Islet precursor cell (in vitro differentiated cells): ENCODE measurements around the gene EIF1B.

Experiments used
- DNase-seq: peaks from one replicate; pipeline ENCODE4 v3.0.0-alpha.2; 2018

The EIF1B gene

DNA sequence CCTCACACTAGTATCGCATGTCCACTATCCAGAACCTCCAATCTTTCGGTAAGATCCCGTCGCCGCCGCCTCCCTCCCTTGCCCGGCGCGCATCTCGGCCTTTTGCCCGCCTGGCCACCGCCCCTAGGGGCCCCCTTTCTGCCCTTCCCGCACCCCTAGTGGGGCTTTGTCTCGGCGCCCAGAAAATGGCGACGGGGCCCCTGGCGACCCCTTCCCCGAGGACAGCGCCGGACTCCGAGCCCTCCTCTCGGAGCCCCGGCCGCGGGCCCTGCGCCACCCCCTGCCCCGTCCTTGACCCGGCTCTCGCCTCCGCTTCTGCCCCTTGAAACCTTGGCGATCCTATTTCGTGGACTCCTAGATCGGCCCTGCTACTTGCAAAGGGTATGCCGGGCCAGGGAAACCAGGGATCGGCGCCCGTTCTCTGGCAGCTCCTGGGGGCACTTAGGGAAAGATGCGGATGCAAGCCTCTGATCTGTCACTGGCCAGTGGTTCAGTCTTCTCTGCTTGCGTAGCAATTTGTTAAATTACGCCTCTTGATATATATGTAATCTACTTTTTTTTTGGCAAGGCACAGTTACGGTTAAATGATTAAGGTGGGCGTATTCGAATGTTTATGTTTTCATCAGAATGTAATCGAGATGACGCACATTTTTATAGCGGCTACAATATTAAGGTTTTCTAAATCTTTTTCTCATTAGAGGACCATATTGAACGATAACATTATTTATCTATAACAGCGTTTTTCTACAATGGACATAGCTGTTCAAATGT is 603 bp downstream of the EIF1B start:
- DNase-seq = no peak

DNA sequence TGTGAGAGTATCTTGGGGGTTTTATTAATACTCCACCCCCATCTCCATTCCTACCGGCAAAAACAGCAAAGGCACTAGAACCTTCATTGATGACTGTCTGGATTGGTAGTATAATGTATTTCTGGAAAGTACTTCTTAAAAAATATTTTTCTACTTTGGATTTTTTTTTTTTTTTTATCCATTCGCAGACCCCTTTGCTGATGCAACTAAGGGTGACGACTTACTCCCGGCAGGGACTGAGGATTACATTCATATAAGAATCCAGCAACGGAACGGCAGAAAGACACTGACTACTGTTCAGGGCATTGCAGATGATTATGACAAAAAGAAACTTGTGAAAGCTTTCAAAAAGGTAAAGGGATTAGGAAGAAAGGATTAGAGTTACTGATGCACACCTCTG is 1.2 kb downstream of the EIF1B start:
- no peak for DNase-seq

DNA sequence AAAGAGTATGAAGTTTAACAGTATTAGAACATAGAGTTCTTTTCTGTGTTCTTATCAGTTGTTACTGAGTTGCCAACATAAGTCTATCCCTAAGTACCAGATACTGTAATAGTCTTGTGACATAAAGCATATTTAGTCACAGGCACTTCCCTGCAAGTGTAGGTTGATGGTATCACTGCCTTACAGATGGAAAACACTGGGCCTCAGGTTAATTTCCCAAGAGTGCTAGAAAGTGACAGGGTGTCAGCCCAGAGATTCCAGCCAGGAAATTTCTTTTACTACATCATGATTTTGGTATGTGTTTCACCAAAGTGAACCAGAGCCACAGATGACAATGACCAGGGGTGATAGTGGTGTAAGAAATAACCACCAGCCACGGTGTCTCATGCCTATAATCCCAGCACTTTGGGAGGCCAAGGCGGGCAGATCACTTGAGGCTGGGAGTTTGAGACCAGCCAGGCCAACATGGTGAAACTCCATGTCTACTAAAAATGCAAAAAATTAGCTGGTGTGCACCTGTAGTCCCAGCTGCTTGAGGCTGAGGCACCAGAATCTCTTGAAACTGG is 3.2 kb downstream of the EIF1B start:
- no peak for DNase-seq

DNA sequence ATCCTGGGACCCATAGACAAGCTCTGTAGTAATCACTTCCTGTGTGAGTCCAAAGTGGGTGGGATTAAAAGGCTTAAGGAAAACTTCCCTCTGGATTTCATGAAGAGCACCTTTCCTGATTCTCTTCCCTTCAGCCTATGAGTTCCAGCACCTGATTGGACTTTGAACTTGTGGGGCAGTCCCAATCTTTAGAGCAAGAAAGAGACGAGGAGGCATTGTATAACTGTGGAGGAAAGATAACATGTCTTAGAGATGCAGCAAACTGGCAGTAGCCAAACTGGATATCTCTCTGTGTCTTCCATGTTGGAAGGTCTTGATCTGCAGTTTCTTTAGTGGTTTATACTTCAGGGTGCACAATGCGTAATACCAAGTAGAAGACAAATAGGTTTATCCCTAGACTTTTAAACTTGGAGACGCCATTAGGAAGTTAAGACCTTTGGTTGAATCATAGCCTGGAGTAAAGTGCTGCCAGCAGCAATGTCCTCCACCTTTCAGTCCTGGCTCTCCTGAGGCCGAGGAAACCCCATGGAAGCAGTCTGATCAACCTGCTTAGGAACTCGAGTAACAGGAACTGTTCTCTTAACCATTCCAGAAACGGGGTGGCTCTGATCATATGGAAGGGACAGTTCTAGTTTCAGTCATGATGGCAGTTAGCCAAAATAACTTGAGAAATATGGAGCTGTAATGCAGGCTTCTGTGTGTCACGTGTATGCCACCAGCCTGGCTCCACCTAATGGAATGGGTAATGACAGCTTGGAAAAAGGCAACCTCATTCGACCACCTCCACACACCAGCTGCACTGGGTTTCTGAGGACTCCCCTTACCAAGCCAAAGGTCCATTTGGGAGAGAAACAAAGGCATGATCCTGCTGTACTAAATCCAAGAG is 4.7 kb downstream of the EIF1B start:
- DNase-seq = no peak

DNA sequence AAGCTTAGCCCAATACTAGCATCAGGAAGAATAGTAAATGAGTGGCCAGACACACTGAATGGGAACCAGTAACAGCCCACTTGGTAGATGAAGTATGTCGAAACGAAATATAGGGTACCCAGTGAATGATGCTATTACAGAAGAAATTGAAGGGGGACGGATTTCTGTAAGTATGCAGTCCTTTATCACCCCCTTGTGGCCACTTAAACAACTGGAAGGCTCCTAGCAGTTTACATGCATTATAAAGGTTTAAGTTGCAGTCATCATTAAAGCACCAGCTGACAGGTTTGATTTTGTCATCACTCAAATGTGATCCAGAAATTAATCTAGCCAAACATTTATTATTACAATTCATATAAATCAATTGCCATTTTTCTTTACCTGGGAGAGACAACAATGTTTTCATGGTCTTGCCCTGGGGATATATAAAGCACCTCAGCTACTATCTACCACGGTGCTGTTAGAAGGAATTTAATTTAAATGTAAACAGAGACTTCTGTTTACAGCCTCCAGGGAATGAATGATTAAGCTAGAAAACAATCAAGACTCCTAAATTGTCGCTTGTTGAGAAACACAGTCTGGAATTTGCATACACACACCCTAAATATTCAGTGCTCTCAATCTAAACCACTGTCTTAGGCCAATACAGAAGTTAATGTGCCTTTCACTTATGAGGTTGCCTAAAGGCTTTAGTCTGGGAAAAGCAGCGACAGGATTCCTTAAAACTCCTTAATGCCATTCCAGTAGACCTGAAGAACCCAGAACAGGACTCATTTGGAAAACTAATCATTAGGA is 7.8 kb downstream of the EIF1B start:
- no peak for DNase-seq

DNA sequence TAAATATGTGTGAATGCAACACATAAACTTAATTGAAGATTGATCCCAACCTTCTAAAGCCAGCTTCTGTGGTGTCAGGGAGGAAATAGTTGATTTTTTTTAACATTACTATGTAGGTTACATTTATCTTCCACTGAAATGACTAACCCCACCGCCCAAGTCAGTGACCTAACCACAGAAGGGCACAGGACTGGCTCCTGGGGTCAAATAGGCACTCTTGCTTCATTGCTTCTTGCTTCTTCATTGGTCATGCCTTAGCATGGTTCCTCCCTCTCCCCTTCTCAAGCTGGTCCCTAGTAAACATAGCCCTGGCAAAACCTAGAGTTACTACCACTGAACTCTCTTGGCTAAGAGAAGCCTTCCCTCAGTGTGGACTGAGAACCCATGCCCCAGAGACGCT is 12.3 kb downstream of the EIF1B start:
- DNase-seq = no peak

DNA sequence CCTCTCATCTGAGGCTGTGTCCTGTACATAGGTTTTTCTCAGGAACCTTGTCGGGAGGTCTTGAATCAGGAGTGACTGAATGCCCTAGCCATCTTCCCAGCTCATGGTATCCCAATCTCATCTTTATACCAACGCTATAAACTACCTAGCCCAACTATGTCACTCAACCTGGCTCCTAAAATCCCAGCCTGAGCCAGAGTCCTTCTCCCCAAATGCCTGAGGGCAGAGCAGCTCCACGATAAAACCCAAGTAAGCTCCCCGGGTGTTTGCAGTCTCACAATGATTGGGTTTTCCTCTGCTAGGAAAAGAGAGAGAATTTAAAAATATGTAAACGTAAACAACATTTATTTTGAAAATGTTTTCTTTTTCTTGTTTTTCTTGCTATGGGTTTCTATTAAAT is 14.4 kb downstream of the EIF1B start:
- no peak for DNase-seq

DNA sequence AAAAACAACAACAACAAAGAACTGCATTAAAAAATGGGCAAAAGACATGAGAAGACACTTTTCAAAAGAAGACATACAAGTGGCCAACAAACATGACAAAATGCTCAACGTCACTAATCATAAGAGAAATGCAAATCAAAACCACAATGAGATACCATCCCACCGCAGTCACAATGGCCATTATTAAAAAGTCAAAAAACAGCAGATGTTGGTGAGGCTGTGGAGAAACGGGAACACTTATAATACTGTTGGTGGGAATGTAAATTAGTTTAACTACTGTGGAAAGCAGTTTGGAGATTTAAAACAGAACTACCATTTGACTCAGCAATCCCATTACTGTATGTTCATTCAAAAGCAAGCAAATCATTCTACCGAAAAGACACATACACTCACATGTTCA is 15.1 kb downstream of the EIF1B start:
- DNase-seq = no peak

DNA sequence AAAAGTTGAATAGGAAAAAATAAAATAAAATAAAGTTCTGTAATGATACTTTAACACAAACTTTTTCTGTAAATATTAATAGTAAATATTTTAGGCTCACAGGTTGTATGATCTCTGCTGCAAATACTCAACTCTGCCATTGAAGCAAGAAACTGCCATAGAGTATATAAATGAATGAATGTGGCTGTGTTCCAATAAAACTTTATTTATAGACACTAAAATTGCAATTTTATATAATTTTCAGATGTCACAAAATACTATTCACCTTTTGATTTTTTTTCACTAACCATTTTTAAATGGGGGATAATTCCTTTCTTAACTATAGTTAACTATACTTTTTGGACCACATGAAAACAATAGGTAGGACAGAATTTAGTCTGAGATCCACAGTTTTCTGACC is 16.0 kb downstream of the EIF1B start:
- no peak for DNase-seq

DNA sequence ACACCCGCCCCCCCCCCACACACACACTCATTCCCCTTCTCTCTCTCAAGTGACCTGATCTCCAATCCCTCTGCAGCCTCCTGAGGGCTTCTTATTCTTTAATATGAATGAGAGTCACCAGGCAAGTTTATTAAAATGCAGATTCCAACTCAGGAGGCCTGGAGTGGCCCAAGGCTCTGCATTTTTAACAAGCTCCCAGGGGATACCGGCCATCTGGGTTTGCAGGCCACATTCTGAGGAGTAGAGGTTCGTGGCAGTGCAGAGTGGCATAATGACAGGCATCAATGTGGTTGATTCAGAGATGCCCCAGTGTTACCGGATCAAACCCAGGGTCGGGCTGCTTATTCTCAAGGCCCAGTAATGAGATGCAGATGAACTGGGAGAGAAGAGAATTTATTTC is 18.9 kb downstream of the EIF1B start:
- no peak for DNase-seq

DNA sequence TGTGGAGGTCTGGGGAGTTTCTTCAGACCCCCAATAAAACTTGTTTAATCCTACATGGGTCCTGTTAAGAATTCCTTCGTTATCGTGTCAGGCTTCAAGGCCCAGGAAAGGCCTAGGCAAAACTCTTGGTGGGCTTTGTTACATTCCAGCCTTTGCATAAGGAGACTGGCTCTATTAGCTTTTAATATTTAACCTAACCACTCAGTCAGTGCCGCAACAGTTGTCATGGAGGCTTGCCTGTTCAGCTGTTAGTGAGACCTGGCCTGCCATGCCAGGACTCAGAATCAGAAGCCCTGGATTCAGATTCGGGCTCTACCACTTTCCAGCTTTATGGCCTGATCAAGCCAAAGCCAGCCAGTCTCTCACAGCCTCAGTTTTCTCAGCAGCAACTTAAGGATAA is 19.6 kb downstream of the EIF1B start:
- DNase-seq = no peak

DNA sequence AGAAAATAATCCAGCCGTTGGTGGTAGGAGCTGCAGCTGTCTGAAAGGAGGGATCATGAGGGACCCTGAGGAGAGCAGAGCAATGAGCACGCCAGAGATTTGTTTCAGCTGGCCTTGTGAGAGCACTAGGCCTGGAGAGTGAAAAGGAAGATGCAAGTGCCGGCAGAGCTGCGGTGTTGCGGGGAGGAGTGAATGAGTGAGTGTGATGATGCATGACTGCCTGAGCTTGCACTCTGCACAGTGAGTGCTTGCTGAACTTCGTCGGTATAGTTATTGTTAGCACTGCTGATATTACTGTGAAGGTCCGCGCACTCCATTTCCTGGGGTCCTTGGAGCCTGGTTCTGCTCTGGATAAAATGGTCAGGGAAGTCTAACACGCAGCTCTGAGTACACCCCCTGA is 23.2 kb downstream of the EIF1B start:
- DNase-seq = no peak

DNA sequence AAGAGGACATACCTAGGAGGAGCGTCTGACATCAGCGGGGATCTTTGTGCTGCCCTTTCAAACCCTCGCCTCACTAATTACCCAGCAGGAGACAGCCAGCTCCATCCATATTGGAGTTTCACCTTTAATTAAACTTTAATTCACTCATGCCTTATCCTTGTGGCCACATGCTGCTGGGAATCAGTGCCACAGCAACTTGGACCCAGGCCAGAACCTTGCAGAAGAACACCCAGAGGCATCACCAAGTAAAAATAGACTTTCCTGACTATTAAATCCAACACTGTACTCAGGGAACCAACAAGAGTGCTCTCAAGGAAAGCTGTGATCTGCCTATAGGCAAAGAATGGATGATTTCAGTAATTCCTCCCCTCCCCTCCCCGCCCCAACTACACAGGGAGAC is 23.9 kb downstream of the EIF1B start:
- DNase-seq = no peak

DNA sequence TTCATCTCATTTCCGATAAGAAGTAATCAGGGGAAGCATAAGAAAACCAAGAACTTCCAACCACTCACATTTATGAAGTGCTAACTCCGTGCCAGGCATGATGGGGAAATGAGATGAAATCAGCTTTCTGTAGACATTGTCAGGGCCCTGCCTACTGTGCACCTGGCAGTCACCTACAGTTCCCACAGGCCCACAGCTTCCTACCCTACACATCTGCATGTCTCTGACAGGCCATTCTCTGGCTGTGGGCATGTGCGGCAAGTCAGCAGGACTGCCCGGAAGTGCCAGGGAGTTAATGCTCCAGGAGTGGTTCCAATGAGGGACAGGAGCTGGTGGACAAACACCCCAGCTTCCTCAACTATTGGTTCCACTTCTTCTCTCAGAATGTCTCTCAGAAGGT is 24.3 kb downstream of the EIF1B start:
- no peak for DNase-seq

DNA sequence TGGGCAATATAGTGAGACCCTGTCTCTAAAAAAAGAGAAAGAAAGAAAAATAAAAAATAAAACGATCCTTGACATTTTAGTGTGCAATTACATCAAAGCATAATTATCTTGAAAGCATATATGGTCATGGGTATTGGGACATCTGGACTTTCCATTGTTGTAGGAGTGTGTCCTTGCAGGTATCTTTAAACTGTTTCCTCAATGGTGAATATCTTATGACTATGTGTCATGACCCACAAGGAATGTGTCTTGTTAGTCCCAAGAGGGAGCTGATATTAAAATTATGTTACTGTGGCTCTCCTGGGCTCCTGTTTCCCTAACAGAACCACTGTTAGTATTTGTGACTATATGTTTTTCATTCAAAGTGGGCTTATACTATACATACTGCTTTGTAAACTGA is 26.6 kb downstream of the EIF1B start:
- DNase-seq = no peak

DNA sequence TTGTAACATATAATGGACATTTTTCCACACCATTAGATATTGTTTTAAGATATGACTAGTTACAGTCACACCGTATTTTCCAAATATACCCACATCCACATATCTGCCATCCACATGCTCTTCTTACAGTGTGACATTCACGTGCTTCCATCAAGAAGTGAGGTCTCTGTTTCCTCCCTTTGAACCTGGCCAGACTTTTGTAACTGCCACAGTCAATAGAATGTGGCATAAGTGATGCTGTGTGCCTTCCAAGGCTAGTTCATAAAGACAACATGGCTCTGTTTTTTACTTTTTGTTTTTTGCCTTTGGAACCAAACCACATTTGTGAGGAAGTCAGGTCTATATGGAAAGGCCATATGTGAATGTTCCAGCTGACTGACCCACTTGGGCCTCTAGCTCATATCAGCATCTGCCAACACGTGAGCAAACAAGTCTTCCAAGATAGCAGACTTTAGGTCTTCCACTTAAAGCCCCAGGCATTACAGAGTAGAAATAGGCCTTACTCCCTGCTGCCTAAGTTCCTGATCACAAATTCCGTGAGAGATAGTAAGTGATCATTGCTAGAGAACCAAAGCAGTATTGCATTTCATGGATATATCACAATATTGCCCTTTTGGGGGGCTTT is 27.1 kb downstream of the EIF1B start:
- no peak for DNase-seq

DNA sequence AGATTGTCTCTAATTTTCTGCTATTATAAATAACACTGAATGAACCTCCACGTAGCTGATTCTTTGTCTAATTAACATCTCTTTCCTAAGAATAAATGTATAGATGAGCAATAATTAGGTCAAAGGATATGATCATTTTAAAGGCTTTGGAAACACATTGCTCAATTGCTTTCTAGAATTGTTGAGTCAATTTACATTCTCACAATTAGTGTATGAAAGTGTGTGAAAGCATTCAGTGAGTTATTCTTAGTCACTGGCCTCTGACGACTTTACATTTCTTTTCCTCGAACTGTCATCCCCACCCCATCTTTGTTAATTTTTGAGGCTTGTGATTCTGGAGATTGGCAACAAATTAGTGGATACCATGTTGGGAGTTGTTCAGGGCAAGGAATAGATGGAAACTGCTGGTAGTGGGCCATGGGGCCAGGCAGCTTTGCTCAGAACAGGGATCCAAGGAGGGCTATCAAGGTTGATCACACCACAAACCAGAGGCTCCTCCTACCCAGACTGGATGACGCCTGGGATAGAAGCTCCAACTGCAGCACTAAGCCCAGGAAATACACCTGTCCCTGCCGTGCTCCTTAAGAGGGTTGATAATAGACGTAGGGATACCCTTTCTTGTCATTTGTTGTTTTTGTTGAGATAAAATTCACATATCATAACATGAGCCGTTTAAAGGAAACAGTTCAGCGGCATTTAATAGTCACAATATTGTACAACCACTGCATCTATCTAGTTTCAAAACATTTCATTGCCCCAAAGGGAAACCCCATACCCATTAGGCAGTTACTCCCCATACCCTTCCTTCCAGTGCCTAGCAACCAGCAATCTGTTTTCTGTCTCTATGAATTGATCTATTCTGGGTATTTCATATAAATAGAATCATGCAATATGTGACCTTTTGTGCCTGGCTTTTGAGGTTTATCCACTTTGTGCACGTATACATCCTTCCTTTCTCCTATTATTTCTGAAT is 27.9 kb downstream of the EIF1B start:
- no peak for DNase-seq

DNA sequence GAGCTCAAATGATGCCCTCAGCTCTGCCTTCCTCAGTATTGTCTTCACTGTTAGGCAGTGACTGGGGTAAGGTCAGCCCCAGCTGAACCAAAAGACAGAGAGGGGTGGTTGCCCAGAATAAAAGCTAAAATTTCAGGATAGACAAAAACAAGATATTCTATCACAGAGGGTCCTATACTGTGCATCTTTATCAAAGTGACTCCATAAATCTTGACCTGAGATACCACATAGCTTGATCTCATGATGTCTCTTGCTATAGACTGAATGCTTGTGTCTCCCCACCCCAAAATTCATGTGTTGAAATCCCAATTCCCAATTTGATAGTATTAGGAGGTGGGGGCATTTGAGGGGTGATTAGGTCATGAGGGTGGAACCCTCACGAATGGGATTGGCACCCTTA is 30.4 kb downstream of the EIF1B start:
- DNase-seq = no peak

DNA sequence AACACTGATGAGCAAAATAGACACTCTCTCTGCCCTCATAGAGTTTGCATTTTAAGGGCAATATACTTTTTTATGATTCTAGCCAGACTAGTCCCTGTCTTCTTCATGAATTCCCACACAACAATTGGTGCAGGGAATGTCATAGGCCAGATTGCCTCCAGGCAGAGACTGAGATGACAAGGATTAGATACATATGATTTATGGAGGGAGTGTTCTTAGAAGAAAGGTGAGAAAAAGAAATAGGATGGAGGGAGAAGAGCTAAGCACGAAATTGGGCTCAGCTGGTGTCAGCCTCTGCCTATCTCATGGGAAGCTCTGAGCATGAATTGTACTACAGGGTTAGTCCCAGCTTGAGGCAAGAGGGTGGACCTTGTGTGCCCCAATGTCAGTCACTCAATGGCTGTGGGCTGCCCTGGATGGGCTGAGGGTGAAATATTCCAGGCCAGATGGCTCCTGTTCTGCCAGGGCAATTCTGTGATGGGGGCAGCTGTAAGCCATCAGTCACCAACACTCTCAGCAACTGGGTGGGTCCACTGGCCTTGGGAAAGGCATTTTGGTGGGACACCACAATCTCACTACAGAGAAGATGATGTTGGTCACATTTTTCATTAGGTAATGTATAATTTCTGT is 31.1 kb downstream of the EIF1B start:
- no peak for DNase-seq

DNA sequence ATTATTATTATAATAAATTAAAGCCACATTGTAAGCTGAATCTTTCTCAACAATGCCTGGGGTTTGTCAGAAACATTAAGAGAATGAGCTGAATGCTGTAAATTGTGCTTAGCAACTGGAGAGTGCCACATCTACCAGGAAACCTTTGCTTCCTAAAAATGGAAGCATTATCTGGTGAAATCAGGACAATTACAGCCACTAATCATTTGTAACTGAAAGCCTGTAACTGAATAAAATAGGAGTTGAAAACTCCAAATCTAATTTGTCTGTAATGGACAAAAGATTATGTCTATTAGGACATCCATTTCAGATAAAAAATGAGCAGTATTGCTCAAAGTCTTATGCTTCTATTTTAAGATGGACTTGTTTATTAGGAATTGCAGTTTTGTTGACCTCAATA is 32.2 kb downstream of the EIF1B start:
- DNase-seq = no peak

DNA sequence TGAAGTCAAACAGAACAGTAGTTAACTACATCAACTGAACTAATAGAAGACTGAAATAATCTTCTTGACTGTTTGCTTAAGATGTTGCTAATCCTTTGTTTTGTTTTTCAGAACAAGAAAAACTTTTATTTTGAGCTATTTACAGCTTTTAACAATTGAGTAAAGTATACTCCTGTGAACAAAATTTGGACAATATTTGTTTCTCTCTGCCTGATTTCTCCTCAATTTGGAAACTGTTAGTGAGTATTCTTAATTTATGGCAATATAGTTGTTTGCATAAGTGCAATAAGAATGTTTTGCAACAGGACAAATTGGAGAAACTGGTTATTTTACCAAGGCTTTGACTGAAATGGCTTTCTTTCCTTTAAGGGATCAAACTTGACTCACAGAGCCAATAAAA is 41.0 kb downstream of the EIF1B start:
- DNase-seq = no peak
